Upper lobe of left lung (tissue), 4 donors: ENCODE results near the gene KIF15.

ENCODE experiments used
- CTCF ChIP-seq, 6 experiments: fragments of 450-650 bp in 4 of 6; fragments of 200-600 bp in 2 of 6; sonication (generic) in 2 of 6; IDR thresholded peaks; one replicate each; pipeline ENCODE4 v1.5.1; 2016 to 2019; ENCODE audit warnings: antibody characterized with exemption in 6 of 6
- POLR2AphosphoS5 ChIP-seq, 2 donors: sonication (generic); formaldehyde crosslinking; IDR thresholded peaks; one replicate each; pipeline ENCODE4 v1.5.1; 2017; ENCODE audit warnings: antibody characterized with exemption in 2 of 2

GRCh38 chr3:44893097-44893496, 131.5 kb downstream of the KIF15 start:
- TF ChIP-seq CTCF (IDR thresholded peaks at IDR 0.05) (no peak), POLR2AphosphoS5 (IDR thresholded peaks at IDR 0.05) (no peak)
